HepG2 (cell line): ENCODE data around the gene PNKP. TPM values are rescaled to one million over a fixed set of nuclear protein-coding genes. Genes with fewer than 3 reads are reported as not detected.

Experiments
- BRD4 ChIP-seq: sonication (generic); formaldehyde crosslinking; IDR thresholded peaks from 2 replicates; pipeline ENCODE4 v1.4.0; 2020; ENCODE audit warnings: missing genetic modification reagents
- CENPX ChIP-seq: sonication (generic); formaldehyde crosslinking; IDR thresholded peaks from 2 replicates; pipeline ENCODE4 v1.9.0; 2021; ENCODE audit warnings: mild to moderate bottlenecking, missing genetic modification reagents, moderate library complexity
- IKZF1 ChIP-seq: fragments of 450-650 bp; IDR thresholded peaks from 2 replicates; pipeline ENCODE4 v1.7.1; 2016
- ISL2 ChIP-seq: sonication (generic); formaldehyde crosslinking; IDR thresholded peaks from 2 replicates; pipeline ENCODE4 v1.5.0; 2020; ENCODE audit warnings: missing genetic modification reagents
- REL ChIP-seq: sonication (generic); formaldehyde crosslinking; conservative IDR thresholded peaks from 2 replicates; pipeline ENCODE4 v1.8.0; 2022; ENCODE audit warnings: mild to moderate bottlenecking, missing genetic modification reagents, moderate library complexity
- ZKSCAN8 ChIP-seq: IDR thresholded peaks from 2 replicates; pipeline ENCODE4 v1.6.1; 2016; ENCODE audit warnings: borderline replicate concordance, missing genetic modification reagents, missing compliant biosample characterization
- ZNF572 ChIP-seq: sonication (generic); formaldehyde crosslinking; IDR thresholded peaks from 2 replicates; pipeline ENCODE4 v1.5.1; 2020; ENCODE audit warnings: mild to moderate bottlenecking, missing genetic modification reagents
- ZNF782 ChIP-seq: sonication (generic); formaldehyde crosslinking; IDR thresholded peaks from 2 replicates; pipeline ENCODE4 v1.4.0; 2020; ENCODE audit warnings: missing genetic modification reagents, mild to moderate bottlenecking, borderline replicate concordance
- polyA plus RNA-seq, 8 experiments: library from polyadenylated mRNA; depleted of rRNA in 3 of 8; stranded (reverse) in 7 of 8; unstranded in 1 of 8; fragments of >200 nt; fragmentation: Illumina TruSeq in 4 of 8; extraction: Trizol in 4 of 8; gene quantifications; 2 replicates each; pipeline versions ENCODE4 v1.2.1 to v1.2.3, GENCODE V29; 2011 to 2016; ENCODE audit warnings: low read depth in 4 of 8, missing spikeins in 1 of 8, mixed read lengths in 1 of 8; ENCODE audit not compliant: insufficient read depth in 1 of 8
- total RNA-seq, 5 experiments: library from RNA; depleted of rRNA; stranded (reverse); fragments of >200 nt; fragmentation: Illumina TruSeq; extraction: Trizol; gene quantifications; 2 replicates each; pipeline ENCODE4 v1.2.3, GENCODE V29; 2016; ENCODE audit warnings: low read depth in 1 of 5
- TF ChIP-seq, protein P1 (sequence below): sonication (generic); formaldehyde crosslinking; IDR thresholded peaks from 2 replicates; pipeline ENCODE4 v1.5.0; 2020; ENCODE audit warnings: mild to moderate bottlenecking, missing genetic modification reagents, borderline replicate concordance
- TF ChIP-seq, protein P2 (sequence below): sonication (generic); formaldehyde crosslinking; IDR thresholded peaks from 2 replicates; pipeline ENCODE4 v1.4.0; 2020; ENCODE audit warnings: missing genetic modification reagents, borderline replicate concordance
- TF ChIP-seq, protein P3 (sequence below): sonication (generic); formaldehyde crosslinking; IDR thresholded peaks from 2 replicates; pipeline ENCODE4 v1.4.0; 2020; ENCODE audit warnings: mild to moderate bottlenecking, missing genetic modification reagents
- TF ChIP-seq, protein P4 (sequence below): sonication (generic); formaldehyde crosslinking; IDR thresholded peaks from 2 replicates; pipeline ENCODE4 v1.5.0; 2020; ENCODE audit warnings: mild to moderate bottlenecking, missing genetic modification reagents

The PNKP gene
- total and polyA plus RNA-seq, 2 of the 13 experiments (the other 11 are each of a cell fraction or from before 2014, with no cell fraction given) = 12.7 to 27.1 TPM

DNA sequence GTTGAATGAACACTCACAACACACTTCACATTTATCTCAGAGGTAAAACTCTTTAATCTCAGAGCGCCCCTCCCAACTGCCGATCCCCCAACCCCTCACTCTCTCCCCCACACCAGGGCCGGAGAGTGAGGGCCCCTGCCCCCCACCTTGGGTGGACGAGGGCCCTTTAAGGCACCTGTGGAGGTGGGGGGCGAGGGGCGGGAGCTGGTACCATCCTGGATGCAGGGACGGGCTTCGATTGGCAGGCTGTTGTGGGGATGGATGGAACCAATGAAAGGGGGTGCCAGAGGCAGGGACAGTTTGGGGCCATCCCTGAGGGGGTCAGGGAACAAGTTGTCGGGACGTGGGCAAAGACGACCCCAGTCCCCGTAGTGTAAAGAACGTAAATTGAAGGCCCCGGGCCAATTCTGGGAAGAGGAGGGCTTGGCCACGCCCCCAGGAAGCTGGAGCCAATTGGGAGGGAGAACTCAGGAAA, 1.7 kb upstream of the PNKP start (continued):
- TF ChIP-seq, protein P1, sequence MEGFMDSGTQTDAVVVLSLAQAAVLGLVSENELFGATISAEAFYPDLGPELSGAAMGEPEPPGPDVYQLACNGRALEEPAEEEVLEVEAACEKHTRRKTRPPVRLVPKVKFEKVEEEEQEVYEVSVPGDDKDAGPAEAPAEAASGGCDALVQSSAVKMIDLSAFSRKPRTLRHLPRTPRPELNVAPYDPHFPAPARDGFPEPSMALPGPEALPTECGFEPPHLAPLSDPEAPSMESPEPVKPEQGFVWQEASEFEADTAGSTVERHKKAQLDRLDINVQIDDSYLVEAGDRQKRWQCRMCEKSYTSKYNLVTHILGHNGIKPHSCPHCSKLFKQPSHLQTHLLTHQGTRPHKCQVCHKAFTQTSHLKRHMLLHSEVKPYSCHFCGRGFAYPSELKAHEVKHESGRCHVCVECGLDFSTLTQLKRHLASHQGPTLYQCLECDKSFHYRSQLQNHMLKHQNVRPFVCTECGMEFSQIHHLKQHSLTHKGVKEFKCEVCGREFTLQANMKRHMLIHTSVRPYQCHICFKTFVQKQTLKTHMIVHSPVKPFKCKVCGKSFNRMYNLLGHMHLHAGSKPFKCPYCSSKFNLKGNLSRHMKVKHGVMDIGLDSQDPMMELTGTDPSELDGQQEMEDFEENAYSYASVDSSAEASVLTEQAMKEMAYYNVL (CRISPR knock-in tag) = no peak
- TF ChIP-seq ZNF782 (CRISPR knock-in tag) (no peak), CENPX (no peak), ZKSCAN8 (CRISPR knock-in tag) (no peak), REL (CRISPR knock-in tag) (0 out of 2 replicates have a peak, but pooled peaks have one; percentile 52), ISL2 (no peak), IKZF1 (no peak), BRD4 (no peak), ZNF572 (CRISPR knock-in tag) (no peak)
- TF ChIP-seq, protein P2, sequence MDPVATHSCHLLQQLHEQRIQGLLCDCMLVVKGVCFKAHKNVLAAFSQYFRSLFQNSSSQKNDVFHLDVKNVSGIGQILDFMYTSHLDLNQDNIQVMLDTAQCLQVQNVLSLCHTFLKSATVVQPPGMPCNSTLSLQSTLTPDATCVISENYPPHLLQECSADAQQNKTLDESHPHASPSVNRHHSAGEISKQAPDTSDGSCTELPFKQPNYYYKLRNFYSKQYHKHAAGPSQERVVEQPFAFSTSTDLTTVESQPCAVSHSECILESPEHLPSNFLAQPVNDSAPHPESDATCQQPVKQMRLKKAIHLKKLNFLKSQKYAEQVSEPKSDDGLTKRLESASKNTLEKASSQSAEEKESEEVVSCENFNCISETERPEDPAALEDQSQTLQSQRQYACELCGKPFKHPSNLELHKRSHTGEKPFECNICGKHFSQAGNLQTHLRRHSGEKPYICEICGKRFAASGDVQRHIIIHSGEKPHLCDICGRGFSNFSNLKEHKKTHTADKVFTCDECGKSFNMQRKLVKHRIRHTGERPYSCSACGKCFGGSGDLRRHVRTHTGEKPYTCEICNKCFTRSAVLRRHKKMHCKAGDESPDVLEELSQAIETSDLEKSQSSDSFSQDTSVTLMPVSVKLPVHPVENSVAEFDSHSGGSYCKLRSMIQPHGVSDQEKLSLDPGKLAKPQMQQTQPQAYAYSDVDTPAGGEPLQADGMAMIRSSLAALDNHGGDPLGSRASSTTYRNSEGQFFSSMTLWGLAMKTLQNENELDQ = no peak
- TF ChIP-seq, protein P3, sequence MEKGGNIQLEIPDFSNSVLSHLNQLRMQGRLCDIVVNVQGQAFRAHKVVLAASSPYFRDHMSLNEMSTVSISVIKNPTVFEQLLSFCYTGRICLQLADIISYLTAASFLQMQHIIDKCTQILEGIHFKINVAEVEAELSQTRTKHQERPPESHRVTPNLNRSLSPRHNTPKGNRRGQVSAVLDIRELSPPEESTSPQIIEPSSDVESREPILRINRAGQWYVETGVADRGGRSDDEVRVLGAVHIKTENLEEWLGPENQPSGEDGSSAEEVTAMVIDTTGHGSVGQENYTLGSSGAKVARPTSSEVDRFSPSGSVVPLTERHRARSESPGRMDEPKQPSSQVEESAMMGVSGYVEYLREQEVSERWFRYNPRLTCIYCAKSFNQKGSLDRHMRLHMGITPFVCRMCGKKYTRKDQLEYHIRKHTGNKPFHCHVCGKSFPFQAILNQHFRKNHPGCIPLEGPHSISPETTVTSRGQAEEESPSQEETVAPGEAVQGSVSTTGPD (CRISPR knock-in tag) = no peak
- TF ChIP-seq, protein P4, sequence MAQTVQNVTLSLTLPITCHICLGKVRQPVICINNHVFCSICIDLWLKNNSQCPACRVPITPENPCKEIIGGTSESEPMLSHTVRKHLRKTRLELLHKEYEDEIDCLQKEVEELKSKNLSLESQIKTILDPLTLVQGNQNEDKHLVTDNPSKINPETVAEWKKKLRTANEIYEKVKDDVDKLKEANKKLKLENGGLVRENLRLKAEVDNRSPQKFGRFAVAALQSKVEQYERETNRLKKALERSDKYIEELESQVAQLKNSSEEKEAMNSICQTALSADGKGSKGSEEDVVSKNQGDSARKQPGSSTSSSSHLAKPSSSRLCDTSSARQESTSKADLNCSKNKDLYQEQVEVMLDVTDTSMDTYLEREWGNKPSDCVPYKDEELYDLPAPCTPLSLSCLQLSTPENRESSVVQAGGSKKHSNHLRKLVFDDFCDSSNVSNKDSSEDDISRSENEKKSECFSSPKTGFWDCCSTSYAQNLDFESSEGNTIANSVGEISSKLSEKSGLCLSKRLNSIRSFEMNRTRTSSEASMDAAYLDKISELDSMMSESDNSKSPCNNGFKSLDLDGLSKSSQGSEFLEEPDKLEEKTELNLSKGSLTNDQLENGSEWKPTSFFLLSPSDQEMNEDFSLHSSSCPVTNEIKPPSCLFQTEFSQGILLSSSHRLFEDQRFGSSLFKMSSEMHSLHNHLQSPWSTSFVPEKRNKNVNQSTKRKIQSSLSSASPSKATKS (CRISPR knock-in tag) = no peak
